A549 (cell line): ENCODE results near the gene LTBP3. TPM values are rescaled to one million over a fixed set of nuclear protein-coding genes. Genes with fewer than 3 reads are reported as not detected.
"Not testable (repeated sequence)": the region's sequence is repeated elsewhere in the genome, so short reads cannot be mapped to it uniquely, and the experiment has no call there.

Experiments used
- ATAC-seq, 2 experiments: fragments of 200-7000 bp in 1 of 2; fragments of >200 bp in 1 of 2; cut with Nextera tagmentation in 1 of 2; cut with Tn5 transposase in 1 of 2; 3 replicates each; pipeline versions ENCODE4 v1.8.0 to v1.9.1; 2018 to 2020; ENCODE audit warnings: mild to moderate bottlenecking in 1 of 2, moderate library complexity in 1 of 2
- CTCF ChIA-PET: fragments of 300-600 bp; sonication (Branson Sonifier 250); formaldehyde crosslinking; extraction: SDS; loops from one replicate; lab custom pipeline; 2021; ENCODE audit warnings: antibody characterized with exemption, inconsistent platforms; lab: Yijun Ruan, JAX
- POLR2A ChIA-PET: fragments of 350-600 bp; formaldehyde crosslinking; extraction: SDS; loops from one replicate; lab custom pipeline; 2021; ENCODE audit warnings: antibody characterized with exemption, inconsistent platforms; lab: Yijun Ruan, JAX
- DNase-seq, 2 experiments: peaks; one replicate each; pipeline versions ENCODE4 v3.0.0 to v3.0.0-alpha.2; 2011 to 2016; ENCODE audit warnings: low read depth in 1 of 2, low spot score in 1 of 2
- FAIRE-seq: peaks from 2 replicates; lab custom pipeline; 2011; peaks lifted over from hg19 to GRCh38; lab: Jason Lieb, UNC
- H3K27ac ChIP-seq, 2 experiments: fragments of >200 bp; sonication (Bioruptor Twin); formaldehyde crosslinking; 3 replicates each; pipeline ENCODE4 v1.5.1; 2016 to 2017
- H3K4me1 ChIP-seq: fragments of >200 bp; sonication (Bioruptor Twin); formaldehyde crosslinking; 3 replicates; pipeline ENCODE4 v1.6.1; 2016
- H3K4me2 ChIP-seq: fragments of >200 bp; sonication (Bioruptor Twin); formaldehyde crosslinking; 3 replicates; pipeline ENCODE4 v1.6.1; 2016
- H3K4me3 ChIP-seq: fragments of >200 bp; sonication (Bioruptor Twin); formaldehyde crosslinking; 3 replicates; pipeline ENCODE4 v1.5.1; 2016
- H3K9me3 ChIP-seq: fragments of >200 bp; sonication (Bioruptor Twin); formaldehyde crosslinking; 3 replicates; pipeline ENCODE4 v1.6.1; 2016
- ATOH8 ChIP-seq: fragments of 250-450 bp; sonication (Bioruptor Pico); IDR thresholded peaks from 2 replicates; pipeline ENCODE4 v1.5.0; 2020; ENCODE audit warnings: low read depth, mild to moderate bottlenecking, moderate library complexity
- CBX2 ChIP-seq: fragments of 200-600 bp; sonication (generic); IDR thresholded peaks from 2 replicates; pipeline ENCODE4 v1.6.1; 2016; ENCODE audit warnings: low read depth, mild to moderate bottlenecking, borderline replicate concordance
- CBX8 ChIP-seq: fragments of 200-600 bp; sonication (generic); IDR thresholded peaks from 2 replicates; pipeline ENCODE4 v1.6.1; 2016
- CEBPB ChIP-seq, 2 experiments: fragments of >200 bp in 1 of 2; sonication (Bioruptor Twin) in 1 of 2; formaldehyde crosslinking in 1 of 2; IDR thresholded peaks; 2 replicates each; pipeline ENCODE4 v1.6.1; 2012 to 2016
- CHD2 ChIP-seq: fragments of 150-350 bp; IDR thresholded peaks from 2 replicates; pipeline ENCODE4 v1.6.1; 2014; ENCODE audit warnings: low read length; ENCODE audit not compliant: partially characterized antibody
- EHMT2 ChIP-seq: fragments of 200-600 bp; sonication (generic); IDR thresholded peaks from 2 replicates; pipeline ENCODE4 v1.6.1; 2016; ENCODE audit warnings: antibody characterized with exemption, low read depth, mild to moderate bottlenecking, moderate library complexity
- ESRRA ChIP-seq: fragments of 150-350 bp; IDR thresholded peaks from 2 replicates; pipeline ENCODE4 v1.6.1; 2014; ENCODE audit warnings: mild to moderate bottlenecking, low read length, borderline replicate concordance
- HES2 ChIP-seq: fragments of >200 bp; sonication (Bioruptor Twin); formaldehyde crosslinking; IDR thresholded peaks from 2 replicates; pipeline ENCODE4 v1.6.1; 2016
- KDM1A ChIP-seq: fragments of 200-600 bp; sonication (generic); IDR thresholded peaks from 2 replicates; pipeline ENCODE4 v1.6.1; 2016; ENCODE audit warnings: low read depth, mild to moderate bottlenecking
- MAFK ChIP-seq: fragments of 450-650 bp; IDR thresholded peaks from 2 replicates; pipeline ENCODE4 v1.6.1; 2014; ENCODE audit not compliant: partially characterized antibody
- MYC ChIP-seq: IDR thresholded peaks from 2 replicates; pipeline ENCODE4 v1.6.1; 2012; ENCODE audit warnings: mild to moderate bottlenecking, inconsistent platforms, low read length, improper control_type of control experiment, borderline replicate concordance
- PHF8 ChIP-seq: fragments of 200-600 bp; sonication (generic); IDR thresholded peaks from 2 replicates; pipeline ENCODE4 v1.6.1; 2016; ENCODE audit warnings: low read depth, mild to moderate bottlenecking, antibody characterized with exemption, moderate library complexity, borderline replicate concordance
- POLR2A ChIP-seq: IDR thresholded peaks from 2 replicates; pipeline ENCODE4 v1.6.1; 2012; ENCODE audit warnings: mild to moderate bottlenecking, low read length
- POLR2AphosphoS2 ChIP-seq: conservative IDR thresholded peaks from 2 replicates; pipeline ENCODE4 v1.6.1; 2012; ENCODE audit warnings: low read length, improper control_type of control experiment, inconsistent platforms
- RNF2 ChIP-seq: fragments of 200-600 bp; sonication (generic); IDR thresholded peaks from 2 replicates; pipeline ENCODE4 v1.6.1; 2016; ENCODE audit warnings: low read depth, mild to moderate bottlenecking, antibody characterized with exemption, moderate library complexity, borderline replicate concordance
- TFCP2L1 ChIP-seq: fragments of 250-450 bp; sonication (Bioruptor Pico); IDR thresholded peaks from 2 replicates; pipeline ENCODE4 v1.5.0; 2021; ENCODE audit warnings: mild to moderate bottlenecking
- TP53 ChIP-seq: fragments of 250-450 bp; sonication (Bioruptor Pico); IDR thresholded peaks from 2 replicates; pipeline ENCODE4 v1.5.0; 2021; ENCODE audit warnings: mild to moderate bottlenecking, moderate library complexity
- ZNF302 ChIP-seq: fragments of 250-450 bp; sonication (Bioruptor Pico); IDR thresholded peaks from 2 replicates; pipeline ENCODE4 v1.9.0; 2021; ENCODE audit warnings: inconsistent platforms, mild to moderate bottlenecking, moderate library complexity
- ZSCAN20 ChIP-seq: fragments of 250-450 bp; sonication (Bioruptor Pico); IDR thresholded peaks from 2 replicates; pipeline ENCODE4 v1.8.0; 2022; ENCODE audit warnings: mild to moderate bottlenecking, moderate library complexity
- WGBS: methylation state at CpG from one replicate; pipeline ENCODE4 v1.1.6; 2017; ENCODE audit errors: missing lambda C conversion rate; 5-methylcytosine and 5-hydroxymethylcytosine counted together
- polyA plus RNA-seq, 4 experiments: library from polyadenylated mRNA; depleted of rRNA in 3 of 4; stranded (reverse); fragments of >200 nt; fragmentation: RNase III in 1 of 4; extraction: RNeasy Plus Mini Kit Qiagen cat#74134 plus additional on column Dnase treatment in 1 of 4; gene quantifications; 2 replicates in 3 of 4; 3 replicates in 1 of 4; pipeline ENCODE4 v1.2.3, GENCODE V29; 2011 to 2017
- TF ChIP-seq, protein P1 (sequence below): fragments of >200 bp; sonication (Bioruptor Twin); formaldehyde crosslinking; IDR thresholded peaks from 3 replicates; pipeline ENCODE4 v1.5.1; 2016
- TF ChIP-seq, protein P2 (sequence below): fragments of 150-350 bp; IDR thresholded peaks from 2 replicates; pipeline ENCODE4 v1.6.1; 2014; ENCODE audit warnings: low read depth, mild to moderate bottlenecking, low read length
- TF ChIP-seq, protein P3 (sequence below): IDR thresholded peaks from 2 replicates; pipeline ENCODE4 v1.6.1; 2012; ENCODE audit warnings: low read depth, borderline replicate concordance

LTBP3 gene
- polyA plus RNA-seq, 2 of the 4 experiments (the other 2 are of a cell fraction): 28.6 to 123 TPM

- not testable (repeated sequence) for H3K4me3 ChIP-seq, ATAC-seq, H3K9me3 ChIP-seq, H3K27ac ChIP-seq, DNase-seq, H3K4me2 ChIP-seq, FAIRE-seq
- WGBS: 92% methylated on average over 12 of the region's 12 CpGs
- ChIA-PET POLR2A (interaction anchor here (0.6 kb wide), 1 partner anchor 453 kb away, joined by 4 read pairs; no protein-coding TSS in a partner anchor), CTCF (interaction anchor here (0.6 to 16.3 kb wide), 8 partner anchors 8 to 626 kb away, joined by 3 to 393 read pairs (median 3); no protein-coding TSS in a partner anchor)
- H3K4me1 ChIP-seq: peaks cover 40% of the 10 kb centered on the region
These were observed 6.9 kb upstream of the LTBP3 start for GRCh38 chr11:65564879-65565559.

GRCh38 chr11:65563601-65564000 is 5.4 kb upstream of the LTBP3 start:
- no peak for ATAC-seq
- WGBS: 95% methylated on average over 4 of the region's 4 CpGs
- no peak for TF ChIP-seq HES2
- no peak for TF ChIP-seq CBX2
- TF ChIP-seq PHF8: no peak
- TF ChIP-seq CHD2: no peak
- TF ChIP-seq, protein P1, sequence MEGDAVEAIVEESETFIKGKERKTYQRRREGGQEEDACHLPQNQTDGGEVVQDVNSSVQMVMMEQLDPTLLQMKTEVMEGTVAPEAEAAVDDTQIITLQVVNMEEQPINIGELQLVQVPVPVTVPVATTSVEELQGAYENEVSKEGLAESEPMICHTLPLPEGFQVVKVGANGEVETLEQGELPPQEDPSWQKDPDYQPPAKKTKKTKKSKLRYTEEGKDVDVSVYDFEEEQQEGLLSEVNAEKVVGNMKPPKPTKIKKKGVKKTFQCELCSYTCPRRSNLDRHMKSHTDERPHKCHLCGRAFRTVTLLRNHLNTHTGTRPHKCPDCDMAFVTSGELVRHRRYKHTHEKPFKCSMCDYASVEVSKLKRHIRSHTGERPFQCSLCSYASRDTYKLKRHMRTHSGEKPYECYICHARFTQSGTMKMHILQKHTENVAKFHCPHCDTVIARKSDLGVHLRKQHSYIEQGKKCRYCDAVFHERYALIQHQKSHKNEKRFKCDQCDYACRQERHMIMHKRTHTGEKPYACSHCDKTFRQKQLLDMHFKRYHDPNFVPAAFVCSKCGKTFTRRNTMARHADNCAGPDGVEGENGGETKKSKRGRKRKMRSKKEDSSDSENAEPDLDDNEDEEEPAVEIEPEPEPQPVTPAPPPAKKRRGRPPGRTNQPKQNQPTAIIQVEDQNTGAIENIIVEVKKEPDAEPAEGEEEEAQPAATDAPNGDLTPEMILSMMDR: no peak
- TF ChIP-seq CEBPB (IDR thresholded peaks at IDR 0.05): no peak
- no peak for TF ChIP-seq MYC
- no peak for TF ChIP-seq TFCP2L1 (CRISPR knock-in tag)
- TF ChIP-seq, protein P2, sequence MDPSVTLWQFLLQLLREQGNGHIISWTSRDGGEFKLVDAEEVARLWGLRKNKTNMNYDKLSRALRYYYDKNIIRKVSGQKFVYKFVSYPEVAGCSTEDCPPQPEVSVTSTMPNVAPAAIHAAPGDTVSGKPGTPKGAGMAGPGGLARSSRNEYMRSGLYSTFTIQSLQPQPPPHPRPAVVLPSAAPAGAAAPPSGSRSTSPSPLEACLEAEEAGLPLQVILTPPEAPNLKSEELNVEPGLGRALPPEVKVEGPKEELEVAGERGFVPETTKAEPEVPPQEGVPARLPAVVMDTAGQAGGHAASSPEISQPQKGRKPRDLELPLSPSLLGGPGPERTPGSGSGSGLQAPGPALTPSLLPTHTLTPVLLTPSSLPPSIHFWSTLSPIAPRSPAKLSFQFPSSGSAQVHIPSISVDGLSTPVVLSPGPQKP: no peak
- TF ChIP-seq ZNF302 (CRISPR knock-in tag): no peak
- no peak for TF ChIP-seq ESRRA
- no peak for TF ChIP-seq MAFK
- TF ChIP-seq, all 56 proteins: peak for 0
- CTCF ChIA-PET: interaction anchor here (0.6 to 16.3 kb wide), 7 partner anchors 8 to 87 kb away, joined by 3 to 393 read pairs (median 4); partner anchors contain the start of genes FAM89B and ZNRD2
- FAIRE-seq (no peak), DNase-seq (no peak)
- H3K9me3 ChIP-seq: no peaks in the 10 kb centered on the region
- no peak overlapping the region for H3K4me2 ChIP-seq
- H3K4me3 ChIP-seq: no peak overlapping the region
- peaks cover 49% of the 10 kb centered on the region for H3K4me1 ChIP-seq
- no peak overlapping the region for H3K27ac ChIP-seq
- POLR2A ChIA-PET: no interaction called here

DNA sequence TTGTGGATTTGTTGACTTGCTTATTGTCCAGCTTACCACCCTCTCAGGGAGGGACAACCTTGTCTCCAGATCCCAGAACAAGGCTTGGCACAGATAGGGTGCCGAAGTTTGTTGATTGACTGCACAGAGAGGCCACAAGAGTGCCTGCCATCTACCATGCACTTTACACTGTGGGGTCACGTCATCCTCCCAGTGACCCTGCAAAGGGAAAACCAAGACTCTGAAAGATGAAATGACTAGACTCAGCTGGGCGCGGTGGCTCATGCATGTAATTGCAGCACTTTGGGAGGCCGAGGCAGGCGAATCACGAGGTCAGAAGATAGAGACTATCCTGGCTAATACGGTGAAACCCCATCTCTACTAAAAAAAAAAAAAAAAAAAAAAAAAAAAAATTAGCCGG is 4.6 kb upstream of the LTBP3 start:
- Histone ChIP-seq H3K4me1 (peaks cover 42% of the 10 kb centered on the region), H3K4me2 (no peak overlapping the region), H3K9me3 (no peaks in the 10 kb centered on the region), H3K4me3 (no peak overlapping the region), H3K27ac (peak overlapping the region in 1 of 2 experiments; percentile 99; a peak in 1 of 6 replicates)
- CTCF ChIA-PET: interaction anchor here (0.6 to 16.3 kb wide), 8 partner anchors 9 to 87 kb away, joined by 3 to 393 read pairs (median 8); partner anchors contain the start of genes FAM89B and ZNRD2
- POLR2A ChIA-PET: no interaction called here
- WGBS: 89% methylated on average over 9 of the region's 9 CpGs
- TF ChIP-seq POLR2AphosphoS2: no peak
- no peak for TF ChIP-seq CBX2
- TF ChIP-seq TP53 (CRISPR knock-in tag): no peak
- no peak for TF ChIP-seq ATOH8 (CRISPR knock-in tag)
- TF ChIP-seq EHMT2: no peak
- TF ChIP-seq, protein P1: no peak
- TF ChIP-seq CHD2: no peak
- no peak for TF ChIP-seq KDM1A
- TF ChIP-seq TFCP2L1 (CRISPR knock-in tag): no peak
- no peak for TF ChIP-seq ZSCAN20
- no peak for TF ChIP-seq MAFK
- no peak for TF ChIP-seq CBX8
- no peak for TF ChIP-seq POLR2A
- TF ChIP-seq, protein P3, sequence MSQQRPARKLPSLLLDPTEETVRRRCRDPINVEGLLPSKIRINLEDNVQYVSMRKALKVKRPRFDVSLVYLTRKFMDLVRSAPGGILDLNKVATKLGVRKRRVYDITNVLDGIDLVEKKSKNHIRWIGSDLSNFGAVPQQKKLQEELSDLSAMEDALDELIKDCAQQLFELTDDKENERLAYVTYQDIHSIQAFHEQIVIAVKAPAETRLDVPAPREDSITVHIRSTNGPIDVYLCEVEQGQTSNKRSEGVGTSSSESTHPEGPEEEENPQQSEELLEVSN: no peak
- TF ChIP-seq RNF2: no peak
- FAIRE-seq (no peak), DNase-seq (no peak), ATAC-seq (no peak)
